Activated T-cell treated with anti-CD3 and anti-CD28 coated beads for 4 hours (primary cell): Measurements from ENCODE around the gene CALML6.

Source experiments
- DNase-seq: peaks from one replicate; pipeline ENCODE4 v3.0.0-alpha.2; 2020

CALML6 gene

GRCh38 chr1:1892763-1893120 lies 22.3 kb upstream of the CALML6 start:
- no peak for DNase-seq

GRCh38 chr1:1893291-1893985 lies 21.6 kb upstream of the CALML6 start:
- DNase-seq: no peak

DNA sequence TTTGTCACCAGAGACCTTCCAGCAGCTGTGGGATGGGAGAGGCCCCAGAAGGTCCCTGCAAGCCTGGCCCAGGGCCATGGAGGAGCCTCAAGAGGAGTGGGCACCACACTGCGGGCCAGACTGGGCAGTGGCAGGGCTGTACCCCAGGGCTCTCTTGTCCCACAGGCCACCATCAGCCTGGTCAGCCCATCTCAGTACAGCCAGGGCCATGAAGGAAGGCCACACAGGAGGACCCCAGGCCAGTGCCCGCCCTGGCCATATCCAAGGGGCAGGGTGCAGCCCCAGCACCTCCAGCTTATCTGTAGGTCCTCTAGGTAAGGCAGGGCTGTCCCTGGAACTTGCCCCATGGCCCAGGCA lies 21.1 kb upstream of the CALML6 start:
- DNase-seq: no peak

DNA sequence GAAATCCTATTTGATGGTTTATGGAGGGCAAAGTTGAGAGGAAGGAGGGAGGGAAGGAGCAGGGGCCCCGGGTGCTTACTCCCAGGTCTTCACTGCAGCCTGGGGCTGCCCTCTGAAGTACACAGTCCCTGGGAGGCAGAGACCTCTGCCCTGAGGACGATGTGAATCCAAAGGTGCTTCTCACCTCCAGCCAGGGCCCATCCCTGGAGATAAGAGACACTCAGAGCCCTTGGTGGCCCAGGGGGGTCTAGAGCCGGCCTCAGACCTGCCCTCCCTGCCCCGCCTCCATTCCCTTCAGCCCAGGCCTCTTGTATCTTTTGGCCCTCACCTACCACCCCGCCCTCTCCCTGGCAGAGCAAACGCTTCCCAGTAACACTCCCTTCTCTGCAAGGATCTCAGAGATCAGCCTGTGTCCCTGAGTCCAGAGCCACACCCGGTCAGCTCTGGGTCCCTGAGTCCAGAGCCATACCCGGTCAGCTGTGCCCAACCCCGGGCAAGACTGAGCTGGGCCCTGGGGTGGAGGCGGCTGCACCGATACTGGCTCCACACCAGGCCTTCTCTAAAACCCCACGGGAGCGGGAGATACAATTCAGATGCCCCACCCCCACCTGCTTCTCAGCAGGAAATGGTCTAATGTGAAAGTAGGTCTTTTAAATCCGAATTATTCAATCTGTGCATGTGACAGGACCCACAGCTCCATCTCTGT lies 20.6 kb upstream of the CALML6 start:
- no peak for DNase-seq

- DNase-seq: no peak
Measured at GRCh38 chr1:1895060-1895418, 20.0 kb upstream of the CALML6 start.

GRCh38 chr1:1895456-1896336 lies 19.4 kb upstream of the CALML6 start:
- no peak for DNase-seq

- DNase-seq: no peak
Measured at GRCh38 chr1:1898246-1898933, 16.7 kb upstream of the CALML6 start.

GRCh38 chr1:1899266-1899966 lies 15.6 kb upstream of the CALML6 start:
- DNase-seq: no peak

DNA sequence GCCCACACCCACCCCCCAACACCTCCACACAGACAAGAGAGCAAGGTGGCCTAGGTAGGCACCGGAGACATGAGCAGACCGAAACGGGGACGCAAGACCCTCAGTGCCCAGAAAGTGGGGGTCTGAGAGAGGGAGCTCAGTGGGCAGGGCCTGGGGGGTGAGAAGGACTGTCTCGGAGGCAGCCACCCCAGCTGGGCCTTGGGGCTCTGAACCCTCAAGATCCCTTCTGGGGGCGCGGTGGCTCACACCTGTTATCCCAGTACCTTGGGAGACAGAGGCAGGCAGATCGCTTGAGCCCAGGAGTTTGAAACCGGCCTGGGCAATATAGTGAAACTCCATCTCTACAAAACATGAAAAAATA lies 15.1 kb upstream of the CALML6 start:
- DNase-seq: no peak

DNA sequence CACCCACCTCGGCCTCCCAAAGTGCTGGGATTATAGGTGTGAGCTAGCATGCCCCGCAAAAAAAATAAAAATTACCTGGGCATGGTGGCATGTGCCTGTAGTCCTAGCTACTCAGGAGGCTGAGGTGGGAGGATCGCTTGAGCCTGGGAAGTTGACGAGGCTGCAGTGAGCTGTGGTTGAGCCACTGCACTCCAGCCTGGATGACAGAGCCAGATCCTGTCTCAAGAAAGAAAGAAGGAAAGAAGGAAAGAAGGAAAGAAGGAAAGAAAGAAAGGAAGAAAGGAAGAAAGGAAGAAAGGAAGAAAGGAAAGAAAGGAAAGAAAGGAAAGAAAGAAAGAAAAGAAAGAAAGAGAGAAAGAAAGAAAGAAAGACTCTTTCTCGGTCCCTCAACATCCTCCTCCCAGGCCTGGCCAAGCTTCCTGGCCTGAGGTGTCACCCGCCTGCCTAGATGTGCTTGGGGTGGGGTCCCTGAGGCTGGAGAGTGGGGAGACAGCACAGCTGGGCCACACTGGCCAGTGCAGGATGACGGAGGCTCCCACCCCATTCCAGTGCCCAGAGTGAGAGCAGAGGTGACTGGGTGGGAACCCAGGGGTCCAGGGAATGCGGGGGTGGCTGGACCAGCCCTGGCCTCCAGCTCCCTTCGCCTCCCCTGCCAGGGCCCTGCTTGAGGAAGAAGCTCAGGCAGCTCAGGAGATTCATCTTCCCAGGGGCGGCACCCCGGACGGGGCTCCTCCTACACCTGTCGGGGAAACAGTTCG lies 14.0 kb upstream of the CALML6 start:
- no peak for DNase-seq

- no peak for DNase-seq
Measured at GRCh38 chr1:1901641-1902294, 13.3 kb upstream of the CALML6 start.

DNA sequence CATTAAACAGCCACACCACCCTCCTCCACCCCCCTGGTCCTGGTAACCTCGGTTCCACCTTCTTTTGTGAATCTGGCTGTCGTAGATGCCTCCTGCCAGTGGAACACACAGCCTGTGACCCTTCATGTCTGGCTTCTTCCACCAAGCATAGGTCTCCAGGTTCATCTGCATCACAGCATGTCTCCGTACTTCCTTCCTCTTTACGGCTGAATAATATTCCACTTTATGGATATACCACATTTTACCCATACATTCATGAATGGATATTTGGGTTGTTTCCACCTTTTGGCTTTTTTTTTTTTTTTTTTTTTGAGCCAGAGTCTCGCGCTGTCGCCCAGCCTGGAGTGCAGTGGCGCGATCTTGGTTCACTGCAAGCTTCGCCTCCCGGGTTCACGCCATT lies 11.8 kb upstream of the CALML6 start:
- DNase-seq: no peak

DNA sequence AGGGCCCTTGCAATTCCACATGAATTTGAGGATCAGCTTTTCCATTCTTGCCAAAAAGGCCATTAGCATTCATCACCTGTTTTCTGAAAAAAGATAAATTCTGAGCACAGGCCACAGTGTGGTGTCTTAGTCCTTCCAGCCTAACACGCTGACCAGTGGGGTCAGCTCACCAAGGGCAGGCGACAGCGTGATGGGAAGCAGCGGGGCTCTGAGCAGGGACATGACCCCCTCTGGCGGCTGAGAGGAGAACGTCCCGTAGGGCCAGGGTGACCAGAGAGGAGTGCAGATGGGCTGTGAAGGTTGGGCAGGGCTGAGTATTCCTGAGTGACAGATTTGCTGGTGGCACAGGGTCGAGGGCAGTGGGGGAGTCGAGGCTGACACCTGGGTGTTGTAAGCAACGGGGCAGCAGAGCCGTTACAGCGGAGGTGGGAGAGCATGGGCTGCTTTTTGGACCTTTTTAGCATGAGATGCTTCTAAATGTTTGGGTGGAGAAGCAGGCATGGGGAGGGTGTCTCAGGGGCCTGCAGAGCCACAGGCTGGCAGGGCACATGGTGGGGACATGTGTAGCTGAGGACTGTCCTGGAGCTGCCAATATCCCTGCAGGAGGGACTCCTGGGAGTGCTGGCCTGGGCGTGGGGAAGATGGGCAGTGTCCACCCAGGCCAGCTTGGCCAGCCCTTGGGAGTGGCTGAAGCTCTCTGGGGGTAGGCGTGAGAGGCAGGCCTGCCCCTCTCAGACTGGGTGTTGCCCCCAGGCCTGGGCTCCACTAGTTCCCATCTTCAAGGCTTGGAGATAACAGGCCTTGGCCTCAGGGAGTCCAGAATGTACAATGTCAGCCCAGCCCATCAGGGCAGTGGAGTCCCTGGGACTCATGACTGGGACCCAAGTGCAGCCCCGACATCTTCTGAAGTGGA lies 8.6 kb upstream of the CALML6 start:
- peak; percentile 54 for DNase-seq

- no peak for DNase-seq
Measured at GRCh38 chr1:1907098-1907736, 7.8 kb upstream of the CALML6 start.

- DNase-seq: no peak
Measured at GRCh38 chr1:1908506-1908791, 6.6 kb upstream of the CALML6 start.

- DNase-seq: no peak
Measured at GRCh38 chr1:1910033-1910465, 5.0 kb upstream of the CALML6 start.

- no peak for DNase-seq
Measured at GRCh38 chr1:1910651-1911331, 4.3 kb upstream of the CALML6 start.

DNA sequence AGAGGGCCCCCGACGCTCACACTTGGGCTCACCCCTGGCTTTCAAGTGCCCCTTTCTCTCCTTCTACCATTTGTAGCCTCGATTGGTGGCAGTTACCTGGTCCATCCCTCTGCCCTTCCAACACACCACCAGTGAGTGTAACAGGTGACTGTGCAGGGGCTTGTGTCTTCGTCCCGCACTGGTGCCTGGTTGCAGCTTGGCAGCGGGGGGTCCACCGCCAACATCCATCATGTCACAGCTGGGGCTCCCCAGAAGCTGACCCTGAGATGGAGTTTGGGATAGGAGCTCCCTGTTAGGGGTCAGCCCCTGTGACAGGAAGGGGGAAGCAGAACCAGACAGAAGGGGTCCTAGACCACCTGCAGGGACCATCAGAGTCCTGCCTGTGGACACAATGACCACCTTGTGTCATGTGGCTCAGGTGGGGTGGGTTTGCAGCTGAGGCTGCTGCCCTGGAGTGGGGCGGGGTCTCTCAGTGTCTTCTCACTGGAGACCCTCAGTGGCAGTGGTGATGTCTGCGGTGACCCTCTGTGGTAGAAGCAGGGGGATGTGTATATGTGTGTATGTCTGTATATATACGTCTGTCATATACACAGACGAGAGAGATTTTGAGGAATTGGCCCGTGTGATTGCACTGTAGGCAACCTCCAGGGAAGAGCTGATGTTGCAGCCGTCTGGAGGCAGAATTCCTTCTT lies 3.6 kb upstream of the CALML6 start:
- no peak for DNase-seq
